ENCODE measurements around the gene XIRP1.

DNA sequence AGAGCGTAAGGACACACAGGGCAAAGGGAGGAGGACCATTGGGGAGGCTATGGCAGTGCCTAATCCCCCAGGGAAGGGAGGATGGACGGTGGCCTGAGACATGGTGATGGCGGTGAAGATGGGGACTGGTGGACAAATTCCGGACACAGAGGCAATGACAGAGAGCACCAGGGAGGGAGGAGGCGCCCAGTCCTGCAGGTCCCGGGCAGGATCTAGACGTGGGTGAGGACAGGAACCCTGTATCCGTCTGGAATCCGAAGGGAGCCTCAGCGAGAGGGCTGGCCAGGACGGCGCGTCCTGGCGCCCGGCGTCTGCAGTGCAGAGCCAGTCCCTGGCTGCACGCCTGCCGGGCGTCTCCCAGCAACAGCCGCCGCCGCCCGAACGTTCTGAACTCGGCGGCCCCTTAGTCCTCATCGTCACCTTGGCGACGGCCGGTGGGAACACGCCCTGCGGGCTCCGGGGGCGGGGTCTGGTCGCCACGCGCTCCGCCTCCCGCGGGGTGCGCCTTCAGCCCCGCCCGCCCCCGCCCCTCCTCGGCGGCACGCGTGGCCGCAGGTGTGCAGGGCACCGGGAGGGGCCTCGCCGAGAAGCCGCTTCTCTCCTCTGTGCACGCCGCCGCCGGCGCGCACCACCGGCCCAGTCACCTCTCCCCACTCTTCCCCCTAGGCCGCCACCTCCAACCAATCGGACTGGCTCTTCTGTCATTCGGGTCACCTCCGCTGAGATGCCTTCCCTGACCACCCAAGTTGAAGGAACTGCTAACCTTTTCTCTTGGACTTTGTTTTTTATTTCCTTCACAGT is 11.6 kb downstream of the XIRP1 start:
- TF ChIP-seq POLR2A (IDR thresholded peaks at IDR 0.05), result peak in 1 of 2 donors; percentile 85
- TF ChIP-seq, protein P1, sequence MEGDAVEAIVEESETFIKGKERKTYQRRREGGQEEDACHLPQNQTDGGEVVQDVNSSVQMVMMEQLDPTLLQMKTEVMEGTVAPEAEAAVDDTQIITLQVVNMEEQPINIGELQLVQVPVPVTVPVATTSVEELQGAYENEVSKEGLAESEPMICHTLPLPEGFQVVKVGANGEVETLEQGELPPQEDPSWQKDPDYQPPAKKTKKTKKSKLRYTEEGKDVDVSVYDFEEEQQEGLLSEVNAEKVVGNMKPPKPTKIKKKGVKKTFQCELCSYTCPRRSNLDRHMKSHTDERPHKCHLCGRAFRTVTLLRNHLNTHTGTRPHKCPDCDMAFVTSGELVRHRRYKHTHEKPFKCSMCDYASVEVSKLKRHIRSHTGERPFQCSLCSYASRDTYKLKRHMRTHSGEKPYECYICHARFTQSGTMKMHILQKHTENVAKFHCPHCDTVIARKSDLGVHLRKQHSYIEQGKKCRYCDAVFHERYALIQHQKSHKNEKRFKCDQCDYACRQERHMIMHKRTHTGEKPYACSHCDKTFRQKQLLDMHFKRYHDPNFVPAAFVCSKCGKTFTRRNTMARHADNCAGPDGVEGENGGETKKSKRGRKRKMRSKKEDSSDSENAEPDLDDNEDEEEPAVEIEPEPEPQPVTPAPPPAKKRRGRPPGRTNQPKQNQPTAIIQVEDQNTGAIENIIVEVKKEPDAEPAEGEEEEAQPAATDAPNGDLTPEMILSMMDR (IDR thresholded peaks at IDR 0.05), result peak in 4 of 6 experiments; percentile 35 to 47 (median 44)

All from thyroid gland (tissue), 4 donors.